Fibroblast of mammary gland (primary cell): ENCODE measurements around the gene CTU2.
"Not testable (repeated sequence)": the region's sequence is repeated elsewhere in the genome, so short reads cannot be mapped to it uniquely, and the experiment has no call there.

ENCODE experiments used
- DNase-seq: peaks from one replicate; pipeline ENCODE4 v3.0.0-alpha.2; 2010; ENCODE audit warnings: low read depth
- H3K4me3 ChIP-seq: 2 replicates; pipeline ENCODE4 v1.5.1; 2011; ENCODE audit warnings: low read depth, mild to moderate bottlenecking, low read length, moderate library complexity; ENCODE audit not compliant: control insufficient read depth
- TF ChIP-seq, protein P1 (sequence below): conservative IDR thresholded peaks from 2 replicates; pipeline ENCODE4 v1.5.1; 2011; ENCODE audit warnings: low read depth, low read length, inconsistent platforms; ENCODE audit not compliant: control insufficient read depth, insufficient read depth

CTU2 gene

GRCh38 chr16:88662843-88663606 is 43.3 kb upstream of the CTU2 start, which contains the start of gene MVD:
Gene MVD, minus strand, starts transcription at chr16:88663091. Its CDS starts 11 bp downstream, at chr16:88663080.
- peak; percentile 97 for DNase-seq
- TF ChIP-seq, protein P1, sequence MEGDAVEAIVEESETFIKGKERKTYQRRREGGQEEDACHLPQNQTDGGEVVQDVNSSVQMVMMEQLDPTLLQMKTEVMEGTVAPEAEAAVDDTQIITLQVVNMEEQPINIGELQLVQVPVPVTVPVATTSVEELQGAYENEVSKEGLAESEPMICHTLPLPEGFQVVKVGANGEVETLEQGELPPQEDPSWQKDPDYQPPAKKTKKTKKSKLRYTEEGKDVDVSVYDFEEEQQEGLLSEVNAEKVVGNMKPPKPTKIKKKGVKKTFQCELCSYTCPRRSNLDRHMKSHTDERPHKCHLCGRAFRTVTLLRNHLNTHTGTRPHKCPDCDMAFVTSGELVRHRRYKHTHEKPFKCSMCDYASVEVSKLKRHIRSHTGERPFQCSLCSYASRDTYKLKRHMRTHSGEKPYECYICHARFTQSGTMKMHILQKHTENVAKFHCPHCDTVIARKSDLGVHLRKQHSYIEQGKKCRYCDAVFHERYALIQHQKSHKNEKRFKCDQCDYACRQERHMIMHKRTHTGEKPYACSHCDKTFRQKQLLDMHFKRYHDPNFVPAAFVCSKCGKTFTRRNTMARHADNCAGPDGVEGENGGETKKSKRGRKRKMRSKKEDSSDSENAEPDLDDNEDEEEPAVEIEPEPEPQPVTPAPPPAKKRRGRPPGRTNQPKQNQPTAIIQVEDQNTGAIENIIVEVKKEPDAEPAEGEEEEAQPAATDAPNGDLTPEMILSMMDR: no peak
- H3K4me3 ChIP-seq: peak within 1 kb of the TSS; percentile 86

- H3K4me3 ChIP-seq: no peak overlapping the region
- DNase-seq: peak; percentile 41
- TF ChIP-seq, protein P1: no peak
Observed at GRCh38 chr16:88665148-88665547, 41.2 kb upstream of the CTU2 start.

DNA sequence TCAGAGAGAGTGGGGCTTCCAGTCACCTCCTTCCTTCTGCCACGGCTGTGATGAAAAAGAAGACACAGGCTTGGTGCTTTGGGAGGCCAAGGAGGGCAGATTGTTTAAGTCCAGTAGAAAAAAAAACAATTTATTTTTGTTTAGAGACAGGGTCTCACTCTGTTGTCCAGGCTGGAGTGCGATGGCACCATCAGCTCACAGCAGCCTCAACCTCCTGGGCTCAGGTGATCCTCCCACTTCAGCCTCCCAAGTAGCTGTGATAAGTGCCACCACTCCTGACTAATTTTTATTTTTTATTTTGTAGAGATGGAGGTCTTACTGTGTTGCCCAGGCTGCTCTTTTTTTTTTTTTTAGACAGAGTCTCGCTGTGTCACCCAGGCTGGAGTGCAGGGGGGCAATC is 40.7 kb upstream of the CTU2 start:
- no peak for DNase-seq
- no peak overlapping the region for H3K4me3 ChIP-seq
- TF ChIP-seq, protein P1: no peak

GRCh38 chr16:88667461-88667860 is 38.8 kb upstream of the CTU2 start:
- no peak for DNase-seq
- H3K4me3 ChIP-seq: no peak overlapping the region
- TF ChIP-seq, protein P1: no peak

DNA sequence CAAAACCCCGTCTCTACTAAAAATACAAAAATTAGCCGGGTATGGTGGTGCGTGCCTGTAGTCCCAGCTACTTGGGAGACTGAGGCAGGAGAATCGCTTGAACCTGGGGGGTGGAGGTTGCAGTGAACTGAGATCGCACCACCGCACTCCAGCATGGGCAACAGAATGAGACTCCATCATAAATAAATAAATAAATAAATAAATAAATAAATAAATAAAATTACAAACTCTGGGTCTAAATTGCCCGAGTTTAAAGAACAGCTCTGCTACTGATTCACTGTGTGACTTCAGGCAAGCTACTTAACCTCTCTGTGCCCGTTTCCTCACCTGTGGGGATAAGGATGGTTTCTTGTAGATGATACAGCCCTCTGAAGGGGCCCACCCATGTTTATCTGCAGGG is 36.8 kb upstream of the CTU2 start:
- not testable (repeated sequence) for H3K4me3 ChIP-seq, DNase-seq

DNA sequence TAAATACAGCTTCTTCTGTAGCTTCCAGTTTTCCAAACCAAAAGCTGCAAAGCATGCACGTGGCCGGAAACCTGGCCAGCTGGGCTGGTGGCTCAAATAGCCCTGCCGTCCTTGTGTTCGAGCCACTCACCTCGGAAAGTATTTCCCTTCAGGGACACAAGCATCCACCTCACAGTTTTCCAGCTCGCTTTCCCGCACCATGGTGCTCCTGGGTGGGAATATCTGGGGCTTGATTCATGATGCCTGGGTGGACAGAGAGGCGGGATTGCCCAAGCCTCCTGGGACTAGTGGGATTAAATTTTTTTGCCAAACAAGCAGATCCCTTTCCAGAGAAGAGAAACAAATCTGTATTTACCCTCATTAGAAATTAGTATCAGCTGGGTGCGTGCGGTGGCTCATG is 36.3 kb upstream of the CTU2 start:
- TF ChIP-seq, protein P1: no peak
- no peak overlapping the region for H3K4me3 ChIP-seq
- DNase-seq: peak; percentile 80

- no peak for DNase-seq
- TF ChIP-seq, protein P1: no peak
- H3K4me3 ChIP-seq: no peak overlapping the region
Observed at GRCh38 chr16:88671806-88672205, 34.5 kb upstream of the CTU2 start.
